LoVo (cell line): ENCODE measurements around the gene IFITM1.

Source experiments
- DNase-seq: peaks from one replicate; pipeline ENCODE4 v3.0.0-alpha.2; 2016; ENCODE audit warnings: low spot score

Gene IFITM1

DNA sequence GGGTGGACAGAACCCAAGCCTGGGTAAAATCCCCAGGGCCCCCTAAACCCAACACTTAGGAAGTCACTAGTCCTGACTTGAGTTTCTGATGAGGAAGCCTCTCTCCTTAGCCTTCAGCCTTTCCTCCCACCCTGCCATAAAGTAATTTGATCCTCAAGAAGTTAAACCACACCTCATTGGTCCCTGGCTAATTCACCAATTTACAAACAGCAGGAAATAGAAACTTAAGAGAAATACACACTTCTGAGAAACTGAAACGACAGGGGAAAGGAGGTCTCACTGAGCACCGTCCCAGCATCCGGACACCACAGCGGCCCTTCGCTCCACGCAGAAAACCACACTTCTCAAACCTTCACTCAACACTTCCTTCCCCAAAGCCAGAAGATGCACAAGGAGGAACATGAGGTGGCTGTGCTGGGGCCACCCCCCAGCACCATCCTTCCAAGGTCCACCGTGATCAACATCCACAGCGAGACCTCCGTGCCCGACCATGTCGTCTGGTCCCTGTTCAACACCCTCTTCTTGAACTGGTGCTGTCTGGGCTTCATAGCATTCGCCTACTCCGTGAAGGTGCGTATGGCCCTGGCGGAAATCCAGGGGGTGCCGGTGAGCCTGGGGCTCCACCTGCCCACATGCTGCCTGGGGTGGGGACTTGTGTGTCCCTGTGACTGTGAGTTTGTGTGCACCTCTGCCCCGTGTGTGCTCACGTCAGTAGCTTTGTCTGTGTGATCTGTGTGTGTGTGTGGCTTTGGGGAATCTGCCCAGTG, at the start of gene IFITM1:
IFITM1 (plus strand) TSS at position 254 of the 767 bp plus-strand sequence; CDS start at position 385, 131 bp downstream.
- DNase-seq: peak; percentile 23

DNA sequence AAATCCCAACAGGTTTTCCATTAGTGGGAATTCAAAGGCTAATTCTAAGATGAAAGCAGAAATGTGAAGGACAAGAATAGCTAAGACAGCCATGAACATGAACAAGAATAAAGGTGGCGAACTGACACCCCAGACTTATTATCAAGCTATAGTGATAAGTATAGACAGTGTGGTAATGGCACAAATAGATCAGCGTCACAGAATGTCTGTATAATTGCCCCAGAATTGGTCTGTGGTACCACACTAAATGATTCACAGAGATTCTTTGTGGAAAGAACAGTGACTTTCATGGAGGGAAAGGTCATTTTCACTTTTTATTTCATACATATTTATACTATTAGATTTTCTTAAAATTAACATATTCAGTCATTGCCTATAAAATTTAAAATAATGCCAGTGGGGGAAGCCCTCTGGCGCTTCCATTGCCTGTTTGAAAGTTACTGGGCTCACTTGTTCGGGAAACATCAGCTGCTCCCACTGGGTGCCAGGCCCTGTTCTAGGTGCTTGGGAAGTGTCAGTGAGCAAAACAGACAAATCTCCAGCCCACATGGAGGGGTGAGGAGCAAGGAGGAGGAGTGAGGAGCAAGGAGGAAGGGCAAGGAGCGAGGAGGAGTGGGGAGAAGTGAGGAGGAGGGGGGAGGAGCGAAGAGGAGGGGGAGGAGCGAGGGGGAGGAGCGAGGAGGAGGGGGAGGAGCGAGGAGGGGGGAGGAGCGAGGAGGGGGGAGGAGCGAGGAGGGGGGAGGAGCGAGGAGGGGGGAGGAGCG, 47.0 kb upstream of the IFITM1 start:
- DNase-seq: peak; percentile 28

DNA sequence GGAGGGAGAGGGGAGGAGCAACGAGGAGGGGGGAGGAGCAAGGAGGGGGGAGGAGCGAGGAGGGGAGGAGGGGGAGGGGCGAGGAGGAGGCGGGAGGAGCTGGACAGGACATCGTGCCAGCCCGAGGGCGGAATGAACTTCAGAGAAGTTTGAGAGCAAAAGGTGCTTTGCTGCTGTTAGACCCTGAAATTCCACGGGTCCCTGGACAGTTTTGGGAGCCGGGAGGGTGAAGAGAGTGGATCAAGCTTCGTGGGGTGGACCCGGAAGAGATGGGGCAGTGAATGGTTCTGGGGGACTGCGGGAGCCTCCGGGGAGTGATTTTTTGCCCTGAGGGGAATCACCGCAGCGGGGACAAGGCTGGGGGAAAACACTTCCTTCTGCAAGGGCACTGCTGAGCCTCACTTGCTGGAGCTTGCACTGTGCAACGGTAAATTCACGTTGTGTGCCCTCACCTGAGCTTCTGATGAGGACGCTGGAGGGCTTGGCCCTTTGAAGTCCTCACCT, 46.3 kb upstream of the IFITM1 start:
- peak; percentile 47 for DNase-seq

DNA sequence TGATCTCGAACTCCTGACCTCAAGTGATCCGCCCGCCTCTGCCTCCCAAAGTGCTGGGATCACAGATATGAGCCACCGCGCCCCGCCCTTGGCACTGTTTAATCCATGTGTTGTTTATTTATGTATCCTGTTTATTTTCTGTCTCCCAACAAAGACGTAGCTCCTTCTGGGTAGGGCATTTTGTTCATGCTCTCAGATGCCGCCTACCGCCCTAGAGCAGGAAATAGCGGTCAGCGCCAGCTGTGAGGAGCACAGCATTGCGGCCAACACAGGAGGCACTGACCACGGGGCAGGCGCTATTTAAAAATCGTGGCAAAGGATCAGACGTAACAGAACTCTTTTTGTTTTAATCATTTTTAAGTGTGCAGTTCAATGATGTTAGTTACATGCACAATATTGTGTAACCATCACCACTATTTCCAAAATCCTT, 45.1 kb upstream of the IFITM1 start:
- DNase-seq: peak; percentile 75

DNA sequence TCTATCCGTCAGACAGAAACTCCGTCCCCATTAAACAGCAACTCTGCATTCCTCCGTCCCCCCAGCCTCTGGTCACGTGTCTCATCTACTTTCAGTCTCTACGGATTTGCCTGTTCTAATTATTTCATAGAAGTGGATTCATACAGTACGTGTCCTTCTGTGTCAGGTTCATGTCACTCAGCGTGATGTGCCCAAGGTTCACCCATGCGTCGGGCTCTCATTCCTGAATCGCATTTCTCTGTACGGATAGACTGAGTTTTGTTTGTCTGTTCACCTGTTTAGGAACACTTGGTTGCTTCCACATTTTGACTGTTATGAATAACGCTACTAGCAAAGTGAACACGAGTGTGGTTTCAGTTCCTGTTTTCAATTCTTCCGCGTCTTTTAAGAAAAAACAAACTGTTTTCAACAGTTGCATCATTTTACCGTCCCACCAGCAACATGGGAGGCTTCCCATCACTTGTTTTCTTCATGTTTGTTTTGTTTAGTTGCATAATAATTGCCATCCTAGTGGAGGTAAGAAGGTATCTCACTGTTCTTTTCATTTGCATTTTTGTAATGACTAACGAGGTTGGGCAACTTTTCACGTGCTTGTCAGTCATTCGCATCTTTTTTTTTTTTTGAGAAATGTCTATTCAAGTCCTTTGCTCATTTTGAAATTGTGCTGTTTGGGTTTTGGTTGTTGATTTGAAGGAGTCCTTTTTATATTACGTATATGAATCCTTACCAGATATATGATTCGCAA, 44.5 kb upstream of the IFITM1 start:
- peak; percentile 30 for DNase-seq

DNA sequence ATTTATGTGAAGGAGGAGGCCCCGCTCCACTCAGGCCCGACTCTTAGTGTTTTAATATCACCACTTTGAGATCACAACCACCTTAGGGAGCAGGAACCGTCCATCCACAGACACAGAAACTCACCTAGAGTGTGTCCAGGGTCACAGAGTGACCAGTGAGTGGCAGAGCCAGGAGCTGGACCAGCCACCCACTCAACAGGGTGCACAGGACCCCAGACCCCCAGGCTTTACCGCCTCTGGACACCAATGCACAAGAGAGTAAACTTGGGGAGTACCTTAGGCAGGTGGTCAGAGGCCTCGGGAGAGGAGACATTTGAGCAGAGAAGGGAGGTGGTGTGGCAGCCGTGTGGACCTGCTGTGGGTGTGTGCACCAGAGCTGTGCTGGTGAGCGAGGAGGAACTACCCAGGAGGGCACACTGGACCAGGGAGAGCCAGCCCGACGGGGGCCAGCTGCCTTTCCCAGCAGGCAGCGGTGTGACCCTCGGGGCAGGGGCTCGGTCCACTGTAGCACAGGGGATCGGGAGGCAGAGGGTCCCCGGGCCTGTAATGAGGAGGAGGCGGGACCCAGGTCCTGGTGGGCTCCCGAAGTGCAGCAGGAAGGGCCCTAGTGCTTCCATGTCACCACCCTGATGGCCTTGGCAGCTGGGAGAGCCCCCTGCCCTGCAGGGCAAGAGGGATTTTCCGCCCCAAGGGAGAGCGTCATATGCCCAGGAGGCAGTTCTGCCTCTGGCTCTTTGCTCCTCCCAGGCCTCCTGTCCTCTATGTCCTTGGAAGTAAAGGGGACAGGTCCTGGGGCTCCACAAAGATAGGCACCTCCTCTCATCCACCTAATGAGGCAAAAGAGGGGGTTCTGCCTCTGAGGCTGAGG, 43.2 kb upstream of the IFITM1 start:
- DNase-seq: no peak

DNA sequence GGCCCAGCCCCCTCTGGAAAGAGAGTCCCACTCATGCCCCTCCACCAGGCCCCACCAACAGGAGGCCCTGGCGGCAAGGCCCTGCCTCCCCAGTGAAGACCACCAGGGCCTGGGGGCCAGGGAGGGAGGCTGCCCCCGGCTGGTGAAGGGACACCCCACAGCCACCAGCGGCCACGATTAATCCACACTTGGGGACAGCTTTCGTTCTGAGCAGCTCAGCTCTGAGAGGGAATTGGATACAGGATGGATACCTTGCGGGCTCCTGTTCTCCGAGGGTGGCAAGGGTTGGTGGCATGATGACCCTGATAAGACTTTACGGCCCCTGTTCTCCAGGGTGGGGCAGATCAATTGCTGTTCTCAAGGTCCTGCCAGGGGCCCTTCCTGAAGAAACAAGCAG, 42.5 kb upstream of the IFITM1 start:
- no peak for DNase-seq

DNA sequence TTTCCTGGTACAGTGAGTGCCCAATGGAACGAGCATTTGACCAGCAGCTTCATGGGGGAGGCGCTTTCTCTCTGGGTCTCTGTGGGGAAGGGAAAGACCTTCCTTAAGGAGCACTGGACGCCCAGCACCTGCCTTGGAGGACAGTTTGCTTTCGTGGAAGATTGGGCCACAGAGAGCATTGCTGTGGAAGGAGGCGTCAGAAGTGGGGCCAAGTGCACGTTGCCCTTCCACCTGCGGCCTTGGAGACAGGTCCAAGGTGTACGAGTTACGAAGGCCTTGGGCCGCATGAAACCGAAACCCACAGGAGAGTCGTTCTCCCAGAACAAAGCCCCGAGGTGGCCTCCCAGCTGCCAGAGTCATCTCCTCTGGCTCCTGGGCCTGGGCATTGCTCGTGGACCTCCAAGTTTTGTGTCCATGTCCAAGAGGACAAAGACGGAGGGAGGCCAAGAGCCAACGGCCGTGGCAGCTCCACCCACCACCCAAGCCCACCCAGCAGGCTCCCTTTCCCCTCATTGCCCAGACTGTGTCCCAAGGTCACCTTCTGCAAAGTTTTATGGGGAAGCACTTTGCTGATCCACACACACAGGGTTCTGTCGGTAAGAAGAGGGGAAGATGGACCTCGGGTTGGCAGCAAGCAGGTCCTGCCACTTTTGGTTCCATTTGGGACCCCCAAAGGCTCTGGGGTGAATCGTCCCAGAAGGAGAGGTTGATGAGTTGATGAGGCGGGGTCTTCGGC, 41.5 kb upstream of the IFITM1 start:
- DNase-seq: no peak

DNA sequence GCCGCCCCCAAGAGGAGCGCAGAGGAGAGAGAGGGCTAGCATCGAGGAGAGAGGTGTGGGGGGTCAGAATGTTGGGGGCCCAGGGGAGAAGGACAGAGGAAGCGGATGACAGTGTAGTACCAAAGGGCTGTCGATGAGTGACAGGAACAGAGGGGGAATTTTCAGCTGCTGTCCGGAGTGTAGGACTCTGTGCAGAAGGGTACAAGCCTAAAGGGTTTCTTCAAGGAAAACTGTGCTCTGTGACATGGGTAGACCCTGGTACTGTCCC, 41.0 kb upstream of the IFITM1 start:
- no peak for DNase-seq

DNA sequence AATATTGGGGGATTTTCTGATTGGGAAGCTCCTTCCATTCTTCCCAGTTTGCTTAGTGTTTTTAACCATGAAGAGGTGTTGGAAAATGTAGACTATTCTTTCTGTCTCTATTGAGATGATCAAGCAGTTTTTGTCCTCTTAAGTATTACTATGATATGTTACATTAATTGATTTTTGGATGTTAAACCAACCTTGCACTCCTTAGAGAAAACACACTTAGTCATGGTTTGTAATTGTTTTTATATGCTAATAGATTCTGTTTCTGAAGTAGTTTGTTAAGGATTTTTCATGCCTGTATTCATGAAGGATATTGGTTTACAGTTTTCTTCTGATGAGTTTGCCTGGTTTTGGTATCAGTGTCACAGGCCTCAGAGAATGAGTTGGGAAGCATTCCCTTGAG, 37.6 kb upstream of the IFITM1 start:
- DNase-seq: no peak

DNA sequence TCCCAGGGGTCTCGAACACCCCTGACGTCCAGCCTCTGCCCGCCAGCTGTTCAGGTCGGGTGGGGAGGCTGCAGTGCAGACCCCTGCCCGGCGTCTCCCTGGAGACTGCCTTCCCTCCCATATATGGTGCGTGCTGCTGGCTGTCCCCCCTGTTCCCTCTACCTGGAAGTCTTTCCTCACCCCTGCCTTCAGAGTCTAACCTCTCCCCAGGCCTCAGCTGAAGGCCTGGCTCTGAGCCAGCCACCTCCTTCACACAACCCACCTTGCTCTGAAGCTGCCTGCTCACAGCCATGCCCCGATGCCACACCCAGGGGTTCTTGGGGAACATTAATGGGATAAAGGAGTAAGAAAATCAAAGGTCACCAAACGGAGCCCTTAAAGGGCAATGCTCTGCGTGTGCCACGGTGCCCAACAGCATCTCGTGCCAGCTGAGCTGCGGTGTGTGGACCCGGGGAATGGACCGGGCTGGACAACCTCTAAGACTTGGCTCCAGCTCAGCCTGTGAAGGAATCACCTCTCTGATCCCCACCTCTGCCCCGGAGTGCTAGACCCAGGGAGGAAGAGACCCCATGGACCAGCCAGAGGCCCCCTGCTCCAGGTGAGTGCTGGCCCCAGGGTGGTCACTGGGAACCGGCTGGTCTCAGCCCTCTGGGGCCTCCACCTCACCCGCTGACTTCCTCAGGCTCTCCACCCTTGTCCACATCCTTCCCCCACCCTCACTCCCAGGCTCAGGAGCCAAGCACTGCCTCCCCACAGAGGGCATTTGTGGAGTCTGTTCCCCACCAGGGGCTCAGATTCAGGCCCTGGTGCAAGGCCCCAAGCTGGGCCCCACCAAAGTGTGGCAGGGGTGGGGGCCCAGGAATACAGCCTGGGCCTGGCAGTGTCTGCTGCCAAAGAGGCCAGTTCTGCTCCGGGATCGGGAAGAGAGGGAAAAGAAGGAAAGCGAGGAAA, 35.6 kb upstream of the IFITM1 start, which contains the start of gene NLRP6:
NLRP6 (plus strand) TSS at position 407 of the 951 bp plus-strand sequence; CDS start at position 570, 163 bp downstream.
- DNase-seq: no peak

DNA sequence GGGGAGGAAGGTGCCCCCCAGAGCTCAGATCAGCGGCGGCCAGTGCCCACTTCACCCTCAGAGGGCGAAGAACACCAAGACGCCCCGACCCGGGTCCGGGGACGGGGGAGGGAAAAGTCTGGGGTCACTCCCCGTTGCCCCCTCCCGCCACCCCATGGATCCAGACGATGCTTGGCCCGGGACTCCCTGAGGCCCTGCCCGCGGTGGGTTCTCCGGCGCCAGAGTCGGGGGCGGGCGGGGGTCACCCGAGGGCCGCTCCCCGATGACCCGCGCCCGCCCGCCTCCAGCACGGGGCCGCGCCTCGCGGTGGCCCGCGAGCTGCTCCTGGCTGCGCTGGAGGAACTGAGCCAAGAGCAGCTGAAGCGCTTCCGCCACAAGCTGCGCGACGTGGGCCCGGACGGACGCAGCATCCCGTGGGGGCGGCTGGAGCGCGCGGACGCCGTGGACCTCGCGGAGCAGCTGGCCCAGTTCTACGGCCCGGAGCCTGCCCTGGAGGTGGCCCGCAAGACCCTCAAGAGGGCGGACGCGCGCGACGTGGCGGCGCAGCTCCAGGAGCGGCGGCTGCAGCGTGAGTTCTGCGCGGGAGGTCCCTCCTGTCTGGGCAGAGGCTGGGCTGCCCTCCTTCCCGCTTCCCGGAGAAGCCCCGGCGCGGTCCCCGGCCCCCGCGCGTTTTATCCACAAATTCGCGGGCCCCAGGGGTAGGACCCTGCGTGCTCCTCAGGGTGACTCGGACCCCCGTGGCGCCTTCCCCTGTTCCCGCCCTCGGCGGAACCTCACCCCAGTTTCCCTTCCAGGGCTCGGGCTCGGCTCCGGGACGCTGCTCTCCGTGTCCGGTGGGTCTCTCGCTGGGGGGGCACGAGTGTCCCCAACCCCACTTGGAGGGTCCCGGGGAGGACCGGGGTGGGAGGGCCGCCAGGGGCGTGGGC, 34.5 kb upstream of the IFITM1 start:
- DNase-seq: no peak

DNA sequence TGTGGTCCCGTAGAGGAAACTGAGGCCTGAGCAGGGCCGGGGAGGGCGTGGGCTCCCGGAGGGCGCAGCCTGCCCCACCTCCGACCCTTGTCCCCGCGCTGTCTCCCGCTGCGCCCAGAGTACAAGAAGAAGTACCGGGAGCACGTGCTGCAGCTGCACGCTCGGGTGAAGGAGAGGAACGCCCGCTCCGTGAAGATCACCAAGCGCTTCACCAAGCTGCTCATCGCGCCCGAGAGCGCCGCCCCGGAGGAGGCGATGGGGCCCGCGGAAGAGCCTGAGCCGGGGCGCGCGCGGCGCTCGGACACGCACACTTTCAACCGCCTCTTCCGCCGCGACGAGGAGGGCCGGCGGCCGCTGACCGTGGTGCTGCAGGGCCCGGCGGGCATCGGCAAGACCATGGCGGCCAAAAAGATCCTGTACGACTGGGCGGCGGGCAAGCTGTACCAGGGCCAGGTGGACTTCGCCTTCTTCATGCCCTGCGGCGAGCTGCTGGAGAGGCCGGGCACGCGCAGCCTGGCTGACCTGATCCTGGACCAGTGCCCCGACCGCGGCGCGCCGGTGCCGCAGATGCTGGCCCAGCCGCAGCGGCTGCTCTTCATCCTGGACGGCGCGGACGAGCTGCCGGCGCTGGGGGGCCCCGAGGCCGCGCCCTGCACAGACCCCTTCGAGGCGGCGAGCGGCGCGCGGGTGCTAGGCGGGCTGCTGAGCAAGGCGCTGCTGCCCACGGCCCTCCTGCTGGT, 33.7 kb upstream of the IFITM1 start:
- no peak for DNase-seq

DNA sequence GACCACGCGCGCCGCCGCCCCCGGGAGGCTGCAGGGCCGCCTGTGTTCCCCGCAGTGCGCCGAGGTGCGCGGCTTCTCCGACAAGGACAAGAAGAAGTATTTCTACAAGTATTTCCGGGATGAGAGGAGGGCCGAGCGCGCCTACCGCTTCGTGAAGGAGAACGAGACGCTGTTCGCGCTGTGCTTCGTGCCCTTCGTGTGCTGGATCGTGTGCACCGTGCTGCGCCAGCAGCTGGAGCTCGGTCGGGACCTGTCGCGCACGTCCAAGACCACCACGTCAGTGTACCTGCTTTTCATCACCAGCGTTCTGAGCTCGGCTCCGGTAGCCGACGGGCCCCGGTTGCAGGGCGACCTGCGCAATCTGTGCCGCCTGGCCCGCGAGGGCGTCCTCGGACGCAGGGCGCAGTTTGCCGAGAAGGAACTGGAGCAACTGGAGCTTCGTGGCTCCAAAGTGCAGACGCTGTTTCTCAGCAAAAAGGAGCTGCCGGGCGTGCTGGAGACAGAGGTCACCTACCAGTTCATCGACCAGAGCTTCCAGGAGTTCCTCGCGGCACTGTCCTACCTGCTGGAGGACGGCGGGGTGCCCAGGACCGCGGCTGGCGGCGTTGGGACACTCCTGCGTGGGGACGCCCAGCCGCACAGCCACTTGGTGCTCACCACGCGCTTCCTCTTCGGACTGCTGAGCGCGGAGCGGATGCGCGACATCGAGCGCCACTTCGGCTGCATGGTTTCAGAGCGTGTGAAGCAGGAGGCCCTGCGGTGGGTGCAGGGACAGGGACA, 32.9 kb upstream of the IFITM1 start:
- no peak for DNase-seq

DNA sequence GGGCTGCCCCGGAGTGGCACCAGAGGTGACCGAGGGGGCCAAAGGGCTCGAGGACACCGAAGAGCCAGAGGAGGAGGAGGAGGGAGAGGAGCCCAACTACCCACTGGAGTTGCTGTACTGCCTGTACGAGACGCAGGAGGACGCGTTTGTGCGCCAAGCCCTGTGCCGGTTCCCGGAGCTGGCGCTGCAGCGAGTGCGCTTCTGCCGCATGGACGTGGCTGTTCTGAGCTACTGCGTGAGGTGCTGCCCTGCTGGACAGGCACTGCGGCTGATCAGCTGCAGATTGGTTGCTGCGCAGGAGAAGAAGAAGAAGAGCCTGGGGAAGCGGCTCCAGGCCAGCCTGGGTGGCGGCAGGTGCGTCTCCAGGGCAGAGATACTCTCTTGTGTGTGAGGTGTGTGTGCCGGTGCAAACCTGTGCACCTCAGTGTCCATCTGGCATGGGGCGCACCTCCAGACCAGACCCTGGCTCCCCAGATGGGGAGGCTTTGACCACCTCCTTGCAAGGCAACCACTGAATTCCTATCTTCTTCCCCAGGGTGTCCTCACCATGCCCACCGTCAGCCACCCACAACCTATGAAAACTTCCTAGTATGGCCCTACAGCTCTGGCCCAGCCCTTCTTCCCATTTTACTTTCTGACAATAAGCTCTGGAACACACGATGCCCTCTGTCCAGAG, 32.2 kb upstream of the IFITM1 start:
- DNase-seq: no peak

DNA sequence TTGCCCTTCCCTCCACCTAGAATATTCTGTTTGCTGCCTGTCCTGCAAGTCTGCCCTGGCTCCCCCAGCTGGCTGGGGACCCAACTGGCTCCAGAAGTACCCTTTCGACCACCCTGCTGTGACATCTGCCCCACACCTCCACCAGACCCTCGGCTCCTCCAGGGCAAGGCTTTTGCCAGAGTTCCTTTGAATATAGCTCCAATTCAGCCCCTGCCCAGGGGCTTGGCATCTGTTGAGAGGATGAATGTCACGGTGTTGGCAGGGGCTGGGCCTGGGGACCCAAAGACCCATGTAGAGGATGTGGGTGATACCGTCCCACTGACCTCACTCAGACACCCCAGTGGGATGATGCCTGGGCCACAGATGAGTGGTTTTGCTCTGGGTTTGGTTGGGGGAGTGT, 31.7 kb upstream of the IFITM1 start:
- no peak for DNase-seq
